ENCODE measurements around the gene CFAP299.

The CFAP299 gene

DNA sequence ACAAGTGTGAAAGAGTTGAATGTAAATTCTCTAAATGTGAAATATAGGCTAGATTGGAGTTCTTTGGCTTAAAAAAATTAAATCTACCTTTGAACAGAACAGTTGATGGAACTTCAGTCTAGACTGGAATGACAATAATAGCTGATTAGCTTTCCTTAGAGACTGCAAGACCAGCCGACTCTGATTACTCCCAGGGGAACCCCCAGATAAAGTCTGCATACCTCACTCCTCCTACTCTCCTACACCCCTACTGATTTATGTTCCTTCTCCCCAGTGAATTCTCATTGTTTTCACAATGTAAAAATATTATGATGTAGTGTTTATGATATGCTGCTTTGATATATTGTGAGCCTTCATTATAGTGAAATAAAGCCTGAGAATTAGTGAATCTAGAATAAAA, 241.3 kb downstream of the CFAP299 start:
- no peak for DNase-seq
- no peak overlapping the region for H3K27ac ChIP-seq (ENCODE audit: low read depth, low read length)
- H3K27me3 ChIP-seq (ENCODE audit: insufficient read depth, low read length) = no peaks in the 10 kb centered on the region
- no CpG with 5 or more reads among the region's 1 CpG for WGBS (ENCODE audit: extremely low coverage, insufficient coverage, insufficient read length)
- H3K79me2 ChIP-seq (ENCODE audit: control insufficient read depth, insufficient read depth, low read length, poor library complexity) = no peaks in the 10 kb centered on the region
- no peak overlapping the region for H2AFZ ChIP-seq (ENCODE audit: insufficient read depth, low read length, poor library complexity)
- H3K18ac ChIP-seq (ENCODE audit: low read length) = no peak overlapping the region
- no peak overlapping the region for H4K91ac ChIP-seq (ENCODE audit: low read depth, low read length)
- no peak overlapping the region for H3K14ac ChIP-seq (ENCODE audit: low read length)
- no peak overlapping the region for H2BK12ac ChIP-seq (ENCODE audit: low read length)
- no peak overlapping the region for H3K9ac ChIP-seq (ENCODE audit: low read length)
- H3K4me3 ChIP-seq (ENCODE audit: low read depth, low read length) = no peak overlapping the region
- no peak overlapping the region for H2BK120ac ChIP-seq (ENCODE audit: insufficient read depth, low read length, poor library complexity)
- no peak overlapping the region for H2BK5ac ChIP-seq (ENCODE audit: low read depth, low read length, poor library complexity)
- no peaks in the 10 kb centered on the region for H3K36me3 ChIP-seq (ENCODE audit: control insufficient read depth in 1 of 2, insufficient read depth in 2 of 2, low read length in 2 of 2)
- H3K79me1 ChIP-seq (ENCODE audit: low read length) = no peaks in the 10 kb centered on the region
- no peak overlapping the region for H4K8ac ChIP-seq (ENCODE audit: low read depth, low read length)
- no peak overlapping the region for H3K4ac ChIP-seq (ENCODE audit: low read depth, low read length)
- no peak overlapping the region for H4K12ac ChIP-seq (ENCODE audit: low read depth, low read length)
- no peaks in the 10 kb centered on the region for H3K4me1 ChIP-seq (ENCODE audit: control insufficient read depth in 1 of 2, insufficient read depth in 2 of 2, low read length in 2 of 2)
- no peaks in the 10 kb centered on the region for H3K9me3 ChIP-seq (ENCODE audit: insufficient read depth, low read depth, low read length)
- no peak overlapping the region for H3K4me2 ChIP-seq (ENCODE audit: low read length)
- no peak overlapping the region for H3K23ac ChIP-seq (ENCODE audit: low read length)
- no peak overlapping the region for H2AK5ac ChIP-seq (ENCODE audit: low read length)

DNA sequence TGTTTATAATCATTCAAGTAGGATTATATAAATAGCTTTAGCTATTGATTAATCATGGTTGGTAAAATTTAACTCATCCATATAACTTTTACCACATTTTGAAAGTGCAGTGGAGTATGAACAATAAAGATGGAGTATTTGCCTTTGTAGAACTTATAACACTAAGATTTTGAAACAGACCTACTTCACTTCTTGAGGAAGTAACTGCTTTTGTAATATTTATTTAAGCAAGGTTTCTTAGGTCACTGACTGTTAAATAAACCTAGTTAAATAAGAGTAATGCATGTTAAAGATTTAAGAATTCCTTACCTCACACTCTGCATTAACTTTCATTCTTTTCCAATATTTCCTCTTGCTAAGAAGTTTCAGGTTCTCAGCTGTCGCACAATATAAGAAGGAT, 242.5 kb downstream of the CFAP299 start:
- Histone ChIP-seq H3K4me3 (ENCODE audit: low read depth, low read length) (no peak overlapping the region), H3K27me3 (ENCODE audit: insufficient read depth, low read length) (no peaks in the 10 kb centered on the region), H3K9ac (ENCODE audit: low read length) (no peak overlapping the region), H4K12ac (ENCODE audit: low read depth, low read length) (no peak overlapping the region), H3K18ac (ENCODE audit: low read length) (no peak overlapping the region), H3K27ac (ENCODE audit: low read depth, low read length) (no peak overlapping the region), H3K4ac (ENCODE audit: low read depth, low read length) (no peak overlapping the region), H2BK12ac (ENCODE audit: low read length) (no peak overlapping the region), H3K4me1 (ENCODE audit: control insufficient read depth in 1 of 2, insufficient read depth in 2 of 2, low read length in 2 of 2) (no peaks in the 10 kb centered on the region), H4K91ac (ENCODE audit: low read depth, low read length) (no peak overlapping the region), H2BK5ac (ENCODE audit: low read depth, low read length, poor library complexity) (no peak overlapping the region), H2AK5ac (ENCODE audit: low read length) (no peak overlapping the region), H2BK120ac (ENCODE audit: insufficient read depth, low read length, poor library complexity) (no peak overlapping the region), H3K4me2 (ENCODE audit: low read length) (no peak overlapping the region), H3K9me3 (ENCODE audit: insufficient read depth, low read depth, low read length) (no peaks in the 10 kb centered on the region), H3K36me3 (ENCODE audit: control insufficient read depth in 1 of 2, insufficient read depth in 2 of 2, low read length in 2 of 2) (no peaks in the 10 kb centered on the region), H3K79me2 (ENCODE audit: control insufficient read depth, insufficient read depth, low read length, poor library complexity) (no peaks in the 10 kb centered on the region), H2AFZ (ENCODE audit: insufficient read depth, low read length, poor library complexity) (no peak overlapping the region), H3K79me1 (ENCODE audit: low read length) (no peaks in the 10 kb centered on the region), H4K8ac (ENCODE audit: low read depth, low read length) (no peak overlapping the region), H3K23ac (ENCODE audit: low read length) (no peak overlapping the region), H3K14ac (ENCODE audit: low read length) (no peak overlapping the region)
- DNase-seq = no peak
- no CpG with 5 or more reads among the region's 1 CpG for WGBS (ENCODE audit: extremely low coverage, insufficient coverage, insufficient read length)

DNA sequence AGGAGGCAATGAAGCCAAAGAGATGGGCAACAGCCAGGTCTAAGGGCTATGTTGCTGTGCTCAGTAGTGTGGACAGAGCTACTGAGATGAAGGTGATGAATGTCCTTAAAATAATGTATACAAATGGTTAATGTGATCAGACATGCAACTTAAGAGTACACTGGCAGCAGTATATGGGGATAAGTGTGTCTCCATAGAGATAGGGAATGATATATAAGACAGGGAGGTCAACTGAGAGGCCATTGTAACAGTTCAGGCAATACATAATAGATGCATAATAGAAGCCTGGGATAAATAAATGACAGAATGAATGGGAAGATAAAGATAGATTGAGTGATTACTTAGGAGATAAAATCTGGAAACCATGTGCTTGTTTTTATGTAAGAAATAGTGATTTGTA, 250.0 kb downstream of the CFAP299 start:
- Histone ChIP-seq H3K4ac (ENCODE audit: low read depth, low read length) (no peak overlapping the region), H3K9ac (ENCODE audit: low read length) (no peak overlapping the region), H3K23ac (ENCODE audit: low read length) (no peak overlapping the region), H3K4me1 (ENCODE audit: control insufficient read depth in 1 of 2, insufficient read depth in 2 of 2, low read length in 2 of 2) (no peaks in the 10 kb centered on the region), H2AK5ac (ENCODE audit: low read length) (no peak overlapping the region), H4K12ac (ENCODE audit: low read depth, low read length) (no peak overlapping the region), H3K18ac (ENCODE audit: low read length) (no peak overlapping the region), H3K9me3 (ENCODE audit: insufficient read depth, low read depth, low read length) (no peaks in the 10 kb centered on the region), H3K27me3 (ENCODE audit: insufficient read depth, low read length) (no peaks in the 10 kb centered on the region), H4K8ac (ENCODE audit: low read depth, low read length) (no peak overlapping the region), H3K79me1 (ENCODE audit: low read length) (no peaks in the 10 kb centered on the region), H3K79me2 (ENCODE audit: control insufficient read depth, insufficient read depth, low read length, poor library complexity) (no peaks in the 10 kb centered on the region), H3K36me3 (ENCODE audit: control insufficient read depth in 1 of 2, insufficient read depth in 2 of 2, low read length in 2 of 2) (no peaks in the 10 kb centered on the region), H2BK12ac (ENCODE audit: low read length) (no peak overlapping the region), H3K4me3 (ENCODE audit: low read depth, low read length) (no peak overlapping the region), H3K27ac (ENCODE audit: low read depth, low read length) (no peak overlapping the region), H2BK5ac (ENCODE audit: low read depth, low read length, poor library complexity) (no peak overlapping the region), H4K91ac (ENCODE audit: low read depth, low read length) (no peak overlapping the region), H2AFZ (ENCODE audit: insufficient read depth, low read length, poor library complexity) (no peak overlapping the region), H3K4me2 (ENCODE audit: low read length) (no peak overlapping the region), H3K14ac (ENCODE audit: low read length) (no peak overlapping the region), H2BK120ac (ENCODE audit: insufficient read depth, low read length, poor library complexity) (no peak overlapping the region)
- DNase-seq = no peak

DNA sequence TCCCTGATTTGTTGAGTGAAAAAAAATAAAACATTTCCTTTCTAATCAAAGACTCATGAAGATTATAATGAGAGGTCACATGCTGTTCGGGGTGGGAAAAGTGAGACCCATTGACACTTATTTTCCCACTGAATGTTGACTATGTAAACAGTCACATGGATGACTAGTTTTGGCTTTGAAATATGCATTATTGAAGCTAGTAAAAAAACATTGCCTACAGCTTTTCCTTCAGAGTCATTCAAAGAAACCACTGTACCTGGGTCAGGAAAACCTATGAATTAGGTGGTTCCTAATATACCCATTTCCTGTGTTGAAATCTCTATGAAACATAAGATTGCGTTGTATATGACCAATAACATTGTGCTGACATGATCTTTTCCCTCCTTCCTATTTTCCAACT, 251.2 kb downstream of the CFAP299 start:
- no peaks in the 10 kb centered on the region for H3K27me3 ChIP-seq (ENCODE audit: insufficient read depth, low read length)
- H4K12ac ChIP-seq (ENCODE audit: low read depth, low read length) = no peak overlapping the region
- H3K9me3 ChIP-seq (ENCODE audit: insufficient read depth, low read depth, low read length) = no peaks in the 10 kb centered on the region
- H3K18ac ChIP-seq (ENCODE audit: low read length) = no peak overlapping the region
- DNase-seq = no peak
- no peak overlapping the region for H2BK120ac ChIP-seq (ENCODE audit: insufficient read depth, low read length, poor library complexity)
- H3K23ac ChIP-seq (ENCODE audit: low read length) = no peak overlapping the region
- H3K4me2 ChIP-seq (ENCODE audit: low read length) = no peak overlapping the region
- H4K91ac ChIP-seq (ENCODE audit: low read depth, low read length) = no peak overlapping the region
- H3K79me2 ChIP-seq (ENCODE audit: control insufficient read depth, insufficient read depth, low read length, poor library complexity) = no peaks in the 10 kb centered on the region
- H3K9ac ChIP-seq (ENCODE audit: low read length) = no peak overlapping the region
- no peak overlapping the region for H3K14ac ChIP-seq (ENCODE audit: low read length)
- no CpG with 5 or more reads among the region's 2 CpGs for WGBS (ENCODE audit: extremely low coverage, insufficient coverage, insufficient read length)
- H3K4ac ChIP-seq (ENCODE audit: low read depth, low read length) = no peak overlapping the region
- no peak overlapping the region for H2BK12ac ChIP-seq (ENCODE audit: low read length)
- H3K4me3 ChIP-seq (ENCODE audit: low read depth, low read length) = no peak overlapping the region
- H3K36me3 ChIP-seq (ENCODE audit: control insufficient read depth in 1 of 2, insufficient read depth in 2 of 2, low read length in 2 of 2) = no peaks in the 10 kb centered on the region
- H2AFZ ChIP-seq (ENCODE audit: insufficient read depth, low read length, poor library complexity) = no peak overlapping the region
- no peak overlapping the region for H3K27ac ChIP-seq (ENCODE audit: low read depth, low read length)
- no peaks in the 10 kb centered on the region for H3K79me1 ChIP-seq (ENCODE audit: low read length)
- no peak overlapping the region for H4K8ac ChIP-seq (ENCODE audit: low read depth, low read length)
- H2AK5ac ChIP-seq (ENCODE audit: low read length) = no peak overlapping the region
- no peak overlapping the region for H2BK5ac ChIP-seq (ENCODE audit: low read depth, low read length, poor library complexity)
- H3K4me1 ChIP-seq (ENCODE audit: control insufficient read depth in 1 of 2, insufficient read depth in 2 of 2, low read length in 2 of 2) = no peaks in the 10 kb centered on the region
